GM19238 (cell line): ENCODE measurements around the gene ANTXR2.

Experiments
- DNase-seq: peaks from one replicate; pipeline ENCODE4 v3.0.0; 2011; ENCODE audit warnings: low spot score; ENCODE audit not compliant: insufficient read length

The ANTXR2 gene

GRCh38 chr4:80069837-80070731, 2.9 kb downstream of the ANTXR2 start:
- DNase-seq, result no peak

GRCh38 chr4:80069108-80069836, 3.8 kb downstream of the ANTXR2 start:
- DNase-seq, result no peak

GRCh38 chr4:80065601-80066000, 7.4 kb downstream of the ANTXR2 start:
- no peak for DNase-seq

GRCh38 chr4:80062527-80062926, 10.5 kb downstream of the ANTXR2 start:
- DNase-seq, result no peak

- no peak for DNase-seq
These were observed 12.2 kb downstream of the ANTXR2 start for GRCh38 chr4:80060804-80061203.

- DNase-seq, result peak; percentile 32
These were observed 14.3 kb downstream of the ANTXR2 start for GRCh38 chr4:80058740-80059139.

- no peak for DNase-seq
These were observed 18.7 kb downstream of the ANTXR2 start for GRCh38 chr4:80054375-80054774.

- DNase-seq, result no peak
These were observed 19.7 kb downstream of the ANTXR2 start for GRCh38 chr4:80053140-80053910.

GRCh38 chr4:80049813-80050534, 23.1 kb downstream of the ANTXR2 start:
- no peak for DNase-seq

- no peak for DNase-seq
These were observed 23.6 kb downstream of the ANTXR2 start for GRCh38 chr4:80049402-80049801.

- DNase-seq, result no peak
These were observed 27.2 kb downstream of the ANTXR2 start for GRCh38 chr4:80045786-80046185.

- no peak for DNase-seq
These were observed 29.5 kb downstream of the ANTXR2 start for GRCh38 chr4:80043541-80043940.

- no peak for DNase-seq
These were observed 30.2 kb downstream of the ANTXR2 start for GRCh38 chr4:80042821-80043220.

GRCh38 chr4:80037864-80038263, 35.2 kb downstream of the ANTXR2 start:
- DNase-seq, result no peak

- DNase-seq, result no peak
These were observed 35.9 kb downstream of the ANTXR2 start for GRCh38 chr4:80036949-80037685.

GRCh38 chr4:80036306-80036705, 36.7 kb downstream of the ANTXR2 start:
- DNase-seq, result no peak

GRCh38 chr4:80035336-80035735, 37.7 kb downstream of the ANTXR2 start:
- no peak for DNase-seq

- no peak for DNase-seq
These were observed 39.4 kb downstream of the ANTXR2 start for GRCh38 chr4:80033581-80033980.

- no peak for DNase-seq
These were observed 43.7 kb downstream of the ANTXR2 start for GRCh38 chr4:80029364-80029763.

- no peak for DNase-seq
These were observed 45.4 kb downstream of the ANTXR2 start for GRCh38 chr4:80027611-80028010.
